Ectodermal cell (in vitro differentiated cells): ENCODE results near the gene MAP1LC3A.
A peak's percentile ranks its signal among the peaks of the same experiment; 100 is the strongest.

Experiments used
- H3K27ac ChIP-seq: 2 replicates; pipeline ENCODE4 v1.7.0; 2013; ENCODE audit warnings: mild to moderate bottlenecking, low read depth, low read length; ENCODE audit not compliant: insufficient read depth, poor library complexity, severe bottlenecking
- H3K27me3 ChIP-seq: 2 replicates; pipeline ENCODE4 v1.7.0; 2013; ENCODE audit warnings: mild to moderate bottlenecking, low read length; ENCODE audit not compliant: insufficient read depth, control insufficient read depth, poor library complexity, severe bottlenecking
- H3K36me3 ChIP-seq: one replicate; pipeline ENCODE4 v1.7.0; 2013; ENCODE audit warnings: low read length; ENCODE audit not compliant: control insufficient read depth, insufficient read depth
- H3K4me1 ChIP-seq: one replicate; pipeline ENCODE4 v1.7.0; 2013; ENCODE audit warnings: low read length; ENCODE audit not compliant: control insufficient read depth, insufficient read depth
- H3K4me3 ChIP-seq: 2 replicates; pipeline ENCODE4 v1.7.0; 2013; ENCODE audit warnings: low read depth, low read length, control low read depth; ENCODE audit not compliant: insufficient read depth
- H3K9me3 ChIP-seq: 2 replicates; pipeline ENCODE4 v1.7.0; 2013; ENCODE audit warnings: mild to moderate bottlenecking, low read length, moderate library complexity; ENCODE audit not compliant: control insufficient read depth
- WGBS, 2 experiments: methylation state at CpG; one replicate each; pipeline ENCODE4 v1.1.7; 2013; ENCODE audit warnings: missing lambda C conversion rate in 2 of 2; 5-methylcytosine and 5-hydroxymethylcytosine counted together

MAP1LC3A gene

GRCh38 chr20:34547844-34548613 is 10.5 kb upstream of the MAP1LC3A start:
- no peak overlapping the region for H3K4me3 ChIP-seq
- H3K36me3 ChIP-seq, result no peaks in the 10 kb centered on the region
- no peaks in the 10 kb centered on the region for H3K9me3 ChIP-seq
- H3K27me3 ChIP-seq, result no peaks in the 10 kb centered on the region
- H3K4me1 ChIP-seq, result no peaks in the 10 kb centered on the region
- 91 to 92% methylated on average over 22 of the region's 22 CpGs for WGBS, 2 experiments
- H3K27ac ChIP-seq, result no peak overlapping the region

- no peak overlapping the region for H3K27ac ChIP-seq
- no peaks in the 10 kb centered on the region for H3K4me1 ChIP-seq
- no peak overlapping the region for H3K4me3 ChIP-seq
- 75 to 78% methylated on average over 20 of the region's 20 CpGs for WGBS, 2 experiments
- no peaks in the 10 kb centered on the region for H3K36me3 ChIP-seq
- no peaks in the 10 kb centered on the region for H3K27me3 ChIP-seq
- H3K9me3 ChIP-seq, result no peaks in the 10 kb centered on the region
Measured at GRCh38 chr20:34549291-34549928, 9.1 kb upstream of the MAP1LC3A start.

- H3K9me3 ChIP-seq, result no peaks in the 10 kb centered on the region
- no peaks in the 10 kb centered on the region for H3K27me3 ChIP-seq
- no peaks in the 10 kb centered on the region for H3K36me3 ChIP-seq
- no peaks in the 10 kb centered on the region for H3K4me1 ChIP-seq
- no peak overlapping the region for H3K27ac ChIP-seq
- H3K4me3 ChIP-seq, result no peak overlapping the region
- 92% methylated on average over 13 of the region's 13 CpGs for WGBS, 2 experiments
Measured at GRCh38 chr20:34549929-34550305, 8.6 kb upstream of the MAP1LC3A start.

DNA sequence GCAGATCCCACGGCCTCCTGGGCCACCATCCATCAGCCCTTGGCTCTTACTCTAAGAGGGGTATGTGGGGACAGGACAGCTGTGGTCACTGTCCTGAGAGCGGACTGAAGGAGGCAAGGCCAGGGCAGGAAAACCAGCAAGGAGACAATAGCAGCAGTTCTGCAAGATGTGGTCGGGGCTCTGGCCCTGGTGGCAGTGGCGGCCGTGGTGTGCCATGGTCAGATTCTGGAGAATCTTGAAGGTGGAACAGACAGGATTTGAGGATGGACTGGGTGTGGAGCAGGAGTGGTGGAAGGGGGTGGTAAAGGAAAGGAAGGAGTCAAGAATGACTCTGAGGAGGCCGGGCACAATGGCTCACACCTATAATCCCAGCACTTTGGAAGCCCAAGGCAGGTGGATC is 5.9 kb upstream of the MAP1LC3A start:
- no peaks in the 10 kb centered on the region for H3K36me3 ChIP-seq
- no peak overlapping the region for H3K4me3 ChIP-seq
- no peaks in the 10 kb centered on the region for H3K9me3 ChIP-seq
- no peak overlapping the region for H3K27ac ChIP-seq
- no peaks in the 10 kb centered on the region for H3K27me3 ChIP-seq
- WGBS, 2 experiments, result 88 to 94% methylated on average over 6 of the region's 6 CpGs
- no peaks in the 10 kb centered on the region for H3K4me1 ChIP-seq

DNA sequence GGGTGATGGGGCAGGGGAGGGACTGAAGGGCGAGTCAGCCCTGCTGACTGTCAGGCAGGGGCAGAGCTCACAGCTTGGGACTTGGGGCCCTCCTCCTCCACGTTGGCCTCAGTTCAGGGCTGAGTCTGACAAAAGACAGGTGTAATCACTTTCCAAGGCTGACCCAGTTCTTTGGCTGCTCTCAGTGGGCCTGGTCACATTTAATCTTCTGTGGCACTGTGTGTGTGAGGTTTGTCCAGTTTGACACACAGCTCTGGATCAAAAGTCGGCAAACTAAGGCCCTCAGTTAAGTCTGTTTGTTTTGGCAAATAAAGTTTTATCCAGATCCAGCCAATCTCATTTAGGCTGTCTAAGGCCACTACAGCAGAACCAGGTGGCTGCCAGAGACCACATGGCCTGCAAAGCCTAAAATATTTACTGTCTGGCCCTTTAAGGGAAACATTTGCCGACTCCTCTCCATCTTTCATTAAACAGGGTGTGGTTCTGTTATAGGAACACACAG is 5.1 kb upstream of the MAP1LC3A start:
- 73 to 75% methylated on average over 4 of the region's 4 CpGs for WGBS, 2 experiments
- Histone ChIP-seq H3K4me3 (no peak overlapping the region), H3K36me3 (no peaks in the 10 kb centered on the region), H3K27me3 (peaks cover 5% of the 10 kb centered on the region), H3K4me1 (no peaks in the 10 kb centered on the region), H3K27ac (no peak overlapping the region), H3K9me3 (no peaks in the 10 kb centered on the region)

DNA sequence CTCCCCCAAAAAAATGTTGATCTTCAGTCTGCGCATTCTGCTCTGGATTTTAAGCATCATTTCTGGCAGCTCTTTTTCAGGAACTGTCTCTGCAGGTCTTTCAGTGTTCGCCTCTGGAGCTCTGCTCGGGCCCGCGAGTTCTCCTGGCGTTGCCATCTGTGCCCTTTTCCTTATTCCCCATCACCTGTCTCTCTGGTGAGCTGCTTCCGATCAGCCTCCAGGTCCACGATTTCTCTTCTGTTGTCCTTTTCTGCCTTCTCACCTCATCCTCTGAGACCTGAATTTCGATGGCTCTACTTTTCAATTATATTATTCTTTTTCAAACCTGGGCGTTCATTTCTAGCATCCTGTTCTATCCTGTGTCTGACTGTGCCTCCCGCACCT is 590 bp upstream of the MAP1LC3A start:
- Histone ChIP-seq H3K9me3 (no peaks in the 10 kb centered on the region), H3K27ac (no peak overlapping the region), H3K27me3 (peaks cover 10% of the 10 kb centered on the region), H3K4me1 (no peaks in the 10 kb centered on the region), H3K36me3 (no peaks in the 10 kb centered on the region), H3K4me3 (peak overlapping the region; percentile 52)
- 72 to 74% methylated on average over 11 of the region's 11 CpGs for WGBS, 2 experiments

GRCh38 chr20:34559311-34560140 is 1.0 kb downstream of the MAP1LC3A start:
- Histone ChIP-seq H3K27ac (no peak overlapping the region), H3K4me3 (peak overlapping the region; percentile 52), H3K36me3 (no peaks in the 10 kb centered on the region), H3K9me3 (no peaks in the 10 kb centered on the region), H3K4me1 (no peaks in the 10 kb centered on the region), H3K27me3 (peaks cover 10% of the 10 kb centered on the region)
- 70 to 72% methylated on average over 43 of the region's 43 CpGs for whole genome bisulfite sequencing, 2 experiments

DNA sequence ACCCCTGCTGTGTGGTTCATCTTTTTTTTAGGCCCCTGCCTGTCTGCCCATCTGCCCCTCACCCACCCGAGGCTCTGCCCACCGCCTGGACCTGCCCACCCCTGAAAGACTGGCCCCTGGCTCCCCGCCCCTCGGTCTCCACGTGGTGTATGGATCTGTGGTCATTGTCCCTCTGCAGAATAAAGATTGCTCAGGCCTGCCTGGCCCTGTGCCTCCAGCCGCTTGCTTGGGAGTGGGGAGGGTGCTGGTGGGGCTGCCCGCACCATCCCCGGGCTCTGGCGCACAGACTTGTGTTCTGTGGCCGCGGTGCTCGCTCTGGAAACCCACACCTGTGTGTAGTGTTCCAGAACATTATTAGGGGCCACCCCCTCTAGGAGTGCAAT is 1.6 kb downstream of the MAP1LC3A start:
- Histone ChIP-seq H3K4me3 (no peak overlapping the region), H3K27ac (no peak overlapping the region), H3K36me3 (no peaks in the 10 kb centered on the region), H3K9me3 (no peaks in the 10 kb centered on the region), H3K4me1 (no peaks in the 10 kb centered on the region), H3K27me3 (peaks cover 10% of the 10 kb centered on the region)
- 89 to 96% methylated on average over 12 of the region's 12 CpGs for WGBS, 2 experiments

DNA sequence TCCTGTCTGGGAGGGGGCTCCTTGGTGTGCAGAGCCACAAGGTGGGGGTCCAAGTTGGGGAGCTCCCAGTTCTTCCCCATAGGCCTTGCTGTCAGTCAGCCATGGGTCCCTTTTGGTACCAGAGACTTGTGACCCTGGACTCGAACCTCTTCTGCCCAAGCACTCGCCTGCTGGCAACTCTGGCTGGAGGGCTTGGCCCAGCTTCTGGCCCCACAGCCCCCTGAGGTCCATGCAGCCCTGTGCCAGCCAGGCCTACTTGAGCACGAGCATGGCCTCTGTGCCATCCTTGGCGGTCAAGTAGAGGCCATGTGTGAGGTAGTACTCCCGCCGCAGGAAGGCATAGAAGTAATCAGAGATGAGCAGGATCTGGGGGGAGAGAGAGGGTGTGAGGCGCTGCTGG is 2.1 kb downstream of the MAP1LC3A start:
- H3K9me3 ChIP-seq, result no peaks in the 10 kb centered on the region
- H3K4me3 ChIP-seq, result no peak overlapping the region
- WGBS, 2 experiments, result 93% methylated on average over 7 of the region's 7 CpGs

DNA sequence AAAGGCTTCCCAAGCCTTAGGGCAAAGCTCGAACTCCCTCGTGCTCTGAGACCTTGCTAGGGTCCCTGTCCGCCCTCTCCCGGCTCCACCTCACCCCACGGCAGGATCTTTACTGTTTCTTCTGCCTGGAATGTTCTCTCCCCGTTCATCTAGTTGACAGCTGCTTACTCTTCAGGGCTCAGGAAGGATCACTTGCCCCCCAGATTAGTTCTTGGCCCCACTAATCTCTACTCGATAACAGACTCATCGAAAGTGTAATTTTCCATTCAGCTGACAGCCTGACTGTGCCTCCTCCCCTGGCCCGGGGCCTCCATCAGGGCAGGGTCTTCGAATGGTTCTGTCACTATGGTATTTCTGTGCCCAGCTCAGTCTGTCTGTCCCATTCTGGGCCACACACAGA is 3.1 kb downstream of the MAP1LC3A start:
- Histone ChIP-seq H3K4me3 (no peak overlapping the region), H3K4me1 (no peaks in the 10 kb centered on the region), H3K36me3 (no peaks in the 10 kb centered on the region), H3K27ac (no peak overlapping the region), H3K27me3 (peaks cover 10% of the 10 kb centered on the region), H3K9me3 (no peaks in the 10 kb centered on the region)
- WGBS, 2 experiments, result 91 to 93% methylated on average over 10 of the region's 10 CpGs

More for the DNA sequence above, 2.1 kb downstream of the MAP1LC3A start:
- H3K27ac ChIP-seq, result no peak overlapping the region
- no peaks in the 10 kb centered on the region for H3K36me3 ChIP-seq
- peaks cover 10% of the 10 kb centered on the region for H3K27me3 ChIP-seq
- H3K4me1 ChIP-seq, result no peaks in the 10 kb centered on the region
